ENCODE data around the gene ROR2.

ROR2 gene

GRCh38 chr9:91920630-91921350 lies 29.2 kb downstream of the ROR2 start:
- no peak for DNase-seq (ENCODE audit: extremely low read depth, low read depth)
- TF ChIP-seq CTCF (IDR thresholded peaks at IDR 0.05; ENCODE audit: low read depth, low read length): no peak

GRCh38 chr9:91919621-91920020 lies 30.4 kb downstream of the ROR2 start:
- no peak for TF ChIP-seq CTCF (IDR thresholded peaks at IDR 0.05; ENCODE audit: low read depth, low read length)
- DNase-seq (ENCODE audit: extremely low read depth, low read depth): no peak

GRCh38 chr9:91917436-91917835 lies 32.6 kb downstream of the ROR2 start:
- DNase-seq (ENCODE audit: extremely low read depth, low read depth): no peak

GRCh38 chr9:91915524-91916263 lies 34.3 kb downstream of the ROR2 start:
- no peak for DNase-seq (ENCODE audit: extremely low read depth, low read depth)
- TF ChIP-seq CTCF (IDR thresholded peaks at IDR 0.05; ENCODE audit: low read depth, low read length): no peak

More at GRCh38 chr9:91917436-91917835, 32.6 kb downstream of the ROR2 start:
- no peak for TF ChIP-seq CTCF (IDR thresholded peaks at IDR 0.05; ENCODE audit: low read depth, low read length)

- DNase-seq (ENCODE audit: extremely low read depth, low read depth): no peak
- TF ChIP-seq CTCF (IDR thresholded peaks at IDR 0.05; ENCODE audit: low read depth, low read length): no peak
Observed at GRCh38 chr9:91914937-91915336, 35.1 kb downstream of the ROR2 start.

GRCh38 chr9:91914404-91914803 lies 35.6 kb downstream of the ROR2 start:
- TF ChIP-seq CTCF (IDR thresholded peaks at IDR 0.05; ENCODE audit: low read depth, low read length): no peak
- DNase-seq (ENCODE audit: extremely low read depth, low read depth): no peak

- no peak for TF ChIP-seq CTCF (IDR thresholded peaks at IDR 0.05; ENCODE audit: low read depth, low read length)
Observed at GRCh38 chr9:91913986-91914385, 36.0 kb downstream of the ROR2 start.

More at GRCh38 chr9:91913986-91914385, 36.0 kb downstream of the ROR2 start:
- no peak for DNase-seq (ENCODE audit: extremely low read depth, low read depth)

Data from AG09319 (cell line).